ENCODE measurements around the gene MRPS31.
"Not testable (repeated sequence)": the region's sequence is repeated elsewhere in the genome, so short reads cannot be mapped to it uniquely, and the experiment has no call there.

The MRPS31 gene

GRCh38 chr13:40789275-40790153, 18.5 kb upstream of the MRPS31 start, which contains the start of gene SLC25A15:
Gene SLC25A15, plus strand, starts transcription at chr13:40789611. Its CDS starts 3,616 bp downstream, at chr13:40793227.
- DNase-seq = peak; percentile 52 to 85 (median 85)

- not testable (repeated sequence) for DNase-seq
Measured at GRCh38 chr13:40788540-40789274, 17.7 kb upstream of the MRPS31 start.

- DNase-seq = no peak
Measured at GRCh38 chr13:40787062-40787461, 16.1 kb upstream of the MRPS31 start.

GRCh38 chr13:40786568-40786996, 15.6 kb upstream of the MRPS31 start:
- DNase-seq = no peak

GRCh38 chr13:40784540-40784939, 13.6 kb upstream of the MRPS31 start:
- no peak for DNase-seq

- not testable (repeated sequence) for DNase-seq
Measured at GRCh38 chr13:40782971-40783370, 12.0 kb upstream of the MRPS31 start.

GRCh38 chr13:40781717-40782116, 10.7 kb upstream of the MRPS31 start:
- no peak for DNase-seq

GRCh38 chr13:40780822-40781401, 9.9 kb upstream of the MRPS31 start:
- no peak for DNase-seq

- no peak for DNase-seq
Measured at GRCh38 chr13:40779796-40780285, 8.9 kb upstream of the MRPS31 start.

GRCh38 chr13:40779049-40779448, 8.1 kb upstream of the MRPS31 start:
- DNase-seq = no peak

GRCh38 chr13:40777809-40778175, 6.8 kb upstream of the MRPS31 start:
- DNase-seq = no peak

- peak; percentile 30 to 86 (median 68) for DNase-seq
Measured at GRCh38 chr13:40777166-40777808, 6.3 kb upstream of the MRPS31 start.

- no peak for DNase-seq
Measured at GRCh38 chr13:40776681-40777165, 5.7 kb upstream of the MRPS31 start.

- DNase-seq = no peak
Measured at GRCh38 chr13:40776232-40776631, 5.2 kb upstream of the MRPS31 start.

- DNase-seq = no peak
Measured at GRCh38 chr13:40774672-40775071, 3.7 kb upstream of the MRPS31 start.

- no peak for DNase-seq
Measured at GRCh38 chr13:40772765-40773473, 1.9 kb upstream of the MRPS31 start.

- no peak for DNase-seq
Measured at GRCh38 chr13:40770609-40770933, 419 bp downstream of the MRPS31 start.

GRCh38 chr13:40769970-40770369, 1.0 kb downstream of the MRPS31 start:
- no peak for DNase-seq

- DNase-seq = no peak
Measured at GRCh38 chr13:40765602-40766001, 5.4 kb downstream of the MRPS31 start.

GRCh38 chr13:40764587-40765403, 6.2 kb downstream of the MRPS31 start:
- DNase-seq = no peak

GRCh38 chr13:40762849-40763248, 8.1 kb downstream of the MRPS31 start:
- DNase-seq = no peak
